IPS-15b (cell line): ENCODE data around the gene IL1R2.

Source experiments
- H3K27me3 ChIP-seq: one replicate; pipeline ENCODE4 v1.6.1; 2013; ENCODE audit warnings: low read length; ENCODE audit not compliant: control insufficient read depth, insufficient read depth
- H3K36me3 ChIP-seq: one replicate; pipeline ENCODE4 v1.6.1; 2013; ENCODE audit warnings: low read length; ENCODE audit not compliant: control insufficient read depth, insufficient read depth
- H3K4me1 ChIP-seq: one replicate; pipeline ENCODE4 v1.6.1; 2013; ENCODE audit warnings: mild to moderate bottlenecking, low read length; ENCODE audit not compliant: control insufficient read depth, insufficient read depth
- H3K4me3 ChIP-seq: one replicate; pipeline ENCODE4 v1.5.1; 2013; ENCODE audit warnings: low read depth, low read length
- H3K9ac ChIP-seq: one replicate; pipeline ENCODE4 v1.6.1; 2013; ENCODE audit warnings: low read depth, mild to moderate bottlenecking, low read length
- H3K9me3 ChIP-seq: one replicate; pipeline ENCODE4 v1.6.1; 2013; ENCODE audit warnings: mild to moderate bottlenecking, low read length; ENCODE audit not compliant: control insufficient read depth, insufficient read depth

The IL1R2 gene

GRCh38 chr2:101991721-101992145 lies at the start of gene IL1R2:
TSS of gene IL1R2 (plus strand) at chr2:101991960. CDS start at chr2:102008576, 16,616 bp downstream.
- H3K36me3 ChIP-seq, result no peaks in the 10 kb centered on the region
- H3K27me3 ChIP-seq, result no peaks in the 10 kb centered on the region
- H3K4me3 ChIP-seq, result no peak within 1 kb of the TSS
- no peaks in the 10 kb centered on the region for H3K9me3 ChIP-seq
- no peaks in the 10 kb centered on the region for H3K4me1 ChIP-seq
- H3K9ac ChIP-seq, result no peak within 1 kb of the TSS

DNA sequence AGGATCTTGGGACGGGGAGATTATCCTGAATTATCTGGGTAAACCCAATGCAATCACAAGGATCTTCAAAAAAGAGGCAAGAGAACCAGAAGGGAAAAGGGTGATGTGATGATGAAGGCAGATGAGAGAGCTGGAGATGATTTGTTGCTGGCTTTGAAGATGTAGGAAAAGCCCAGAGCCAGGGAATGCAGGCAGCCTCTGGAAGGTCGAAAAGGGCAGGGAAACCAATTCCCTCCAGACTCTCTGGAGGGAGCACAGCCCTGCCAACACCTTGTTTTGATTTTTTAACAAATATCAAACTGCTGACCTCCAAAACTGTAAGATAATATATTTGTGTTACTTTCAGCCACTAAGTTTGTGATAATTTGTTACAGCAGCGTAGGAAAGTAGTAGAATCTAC lies 48.9 kb upstream of the IL1R2 start:
- Histone ChIP-seq H3K4me3 (no peak overlapping the region), H3K36me3 (no peaks in the 10 kb centered on the region), H3K9ac (no peak overlapping the region), H3K27me3 (no peaks in the 10 kb centered on the region), H3K4me1 (no peaks in the 10 kb centered on the region), H3K9me3 (no peaks in the 10 kb centered on the region)

GRCh38 chr2:101946372-101947039 lies 45.3 kb upstream of the IL1R2 start:
- Histone ChIP-seq H3K27me3 (no peaks in the 10 kb centered on the region), H3K4me3 (no peak overlapping the region), H3K9me3 (no peaks in the 10 kb centered on the region), H3K36me3 (no peaks in the 10 kb centered on the region), H3K9ac (no peak overlapping the region), H3K4me1 (no peaks in the 10 kb centered on the region)

GRCh38 chr2:101947374-101947773 lies 44.4 kb upstream of the IL1R2 start:
- Histone ChIP-seq H3K4me1 (no peaks in the 10 kb centered on the region), H3K27me3 (no peaks in the 10 kb centered on the region), H3K36me3 (no peaks in the 10 kb centered on the region), H3K9me3 (no peaks in the 10 kb centered on the region), H3K4me3 (no peak overlapping the region), H3K9ac (no peak overlapping the region)

DNA sequence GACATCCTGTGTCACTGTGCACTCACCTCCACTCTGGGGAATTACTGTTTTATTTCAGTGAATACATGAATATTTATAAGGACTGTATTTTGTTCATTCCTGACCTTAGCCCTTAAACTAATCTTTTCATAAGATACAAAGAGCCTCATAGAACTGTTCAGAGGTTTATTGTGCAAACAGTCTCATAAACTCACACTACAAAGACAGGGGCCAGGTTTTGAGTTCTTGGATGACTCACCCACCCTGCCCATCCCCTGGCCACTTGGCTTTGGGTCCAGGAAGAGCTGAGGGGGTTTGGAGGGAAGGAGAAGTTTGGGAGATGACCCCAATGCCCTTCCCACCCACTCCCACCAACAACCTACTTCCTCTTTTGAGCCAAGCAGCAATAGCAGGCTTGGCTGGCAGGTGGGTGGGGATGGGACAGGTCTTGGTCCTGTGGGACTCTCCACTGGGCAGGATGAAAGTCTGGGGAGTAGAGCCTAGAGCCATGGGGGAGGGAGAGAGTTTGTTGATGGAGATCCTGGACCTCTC lies 43.1 kb upstream of the IL1R2 start:
- H3K27me3 ChIP-seq, result no peaks in the 10 kb centered on the region
- H3K36me3 ChIP-seq, result no peaks in the 10 kb centered on the region
- no peaks in the 10 kb centered on the region for H3K9me3 ChIP-seq
- H3K4me3 ChIP-seq, result no peak overlapping the region
- no peaks in the 10 kb centered on the region for H3K4me1 ChIP-seq
- no peak overlapping the region for H3K9ac ChIP-seq

DNA sequence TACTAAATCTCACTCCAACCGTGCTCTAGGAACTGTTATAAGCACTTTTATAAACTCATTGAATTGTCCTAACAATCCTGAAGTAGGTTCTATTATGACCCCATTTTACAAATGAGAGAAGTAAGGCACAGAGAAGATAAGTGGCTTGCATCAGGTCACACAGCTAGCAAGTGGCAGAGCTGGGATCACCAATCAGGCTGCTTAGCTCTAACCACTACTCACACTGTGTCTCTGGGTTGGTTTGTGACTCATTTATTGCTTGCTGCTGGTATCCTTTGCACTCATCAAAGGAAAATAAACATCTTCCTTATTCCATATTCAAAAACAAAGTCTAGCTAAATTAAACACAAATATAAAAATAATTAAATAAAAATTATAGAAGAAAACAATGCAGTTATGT lies 42.5 kb upstream of the IL1R2 start:
- H3K27me3 ChIP-seq, result no peaks in the 10 kb centered on the region
- H3K4me3 ChIP-seq, result no peak overlapping the region
- H3K9ac ChIP-seq, result no peak overlapping the region
- H3K4me1 ChIP-seq, result no peaks in the 10 kb centered on the region
- H3K36me3 ChIP-seq, result no peaks in the 10 kb centered on the region
- no peaks in the 10 kb centered on the region for H3K9me3 ChIP-seq

- Histone ChIP-seq H3K4me1 (no peaks in the 10 kb centered on the region), H3K9me3 (no peaks in the 10 kb centered on the region), H3K36me3 (no peaks in the 10 kb centered on the region), H3K9ac (no peak overlapping the region), H3K27me3 (no peaks in the 10 kb centered on the region), H3K4me3 (no peak overlapping the region)
Observed at GRCh38 chr2:101951296-101951695, 40.5 kb upstream of the IL1R2 start.

DNA sequence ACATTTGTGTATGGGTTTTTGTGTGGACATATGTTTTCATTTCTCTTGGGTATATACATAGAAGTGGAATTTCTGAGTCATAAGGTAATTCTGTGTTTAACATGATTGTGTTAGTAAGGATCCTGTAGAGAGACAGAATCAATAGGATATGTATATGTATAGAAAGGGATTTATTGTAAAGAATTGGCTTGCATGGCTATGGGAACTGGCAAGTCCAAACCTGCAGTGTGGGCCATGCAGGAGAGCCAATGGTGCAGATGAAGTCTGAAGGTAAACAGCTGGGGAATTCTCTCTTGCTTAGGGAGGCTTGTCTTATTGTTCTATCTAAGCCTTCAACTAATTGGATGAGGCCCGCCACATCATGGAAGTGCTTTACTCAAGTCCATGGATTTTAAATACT lies 39.2 kb upstream of the IL1R2 start:
- Histone ChIP-seq H3K36me3 (no peaks in the 10 kb centered on the region), H3K9me3 (peaks cover under 1% of the 10 kb centered on the region), H3K9ac (no peak overlapping the region), H3K4me3 (no peak overlapping the region), H3K27me3 (no peaks in the 10 kb centered on the region), H3K4me1 (no peaks in the 10 kb centered on the region)

- Histone ChIP-seq H3K9ac (no peak overlapping the region), H3K4me1 (no peaks in the 10 kb centered on the region), H3K27me3 (no peaks in the 10 kb centered on the region), H3K36me3 (no peaks in the 10 kb centered on the region), H3K4me3 (no peak overlapping the region), H3K9me3 (peaks cover 7% of the 10 kb centered on the region)
Observed at GRCh38 chr2:101956465-101957438, 35.0 kb upstream of the IL1R2 start.

DNA sequence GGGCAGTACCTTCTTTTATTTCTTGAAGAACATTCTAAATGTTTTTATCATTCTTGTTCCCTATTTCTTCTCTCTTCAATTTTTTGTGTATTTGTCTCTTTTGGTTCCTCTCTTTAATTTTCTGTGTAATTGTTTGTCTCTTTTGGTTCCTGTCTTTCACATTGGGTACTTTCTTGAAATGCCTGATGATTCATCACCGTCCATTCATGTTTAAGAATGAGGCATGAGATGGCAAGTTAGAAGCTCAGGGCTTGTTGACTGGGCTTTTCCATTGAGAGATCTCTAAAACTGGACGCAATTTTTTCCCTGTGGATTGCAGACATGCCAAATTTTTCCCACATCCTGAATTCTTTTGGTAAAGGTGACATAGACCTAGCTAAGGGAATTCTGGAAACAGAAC lies 33.7 kb upstream of the IL1R2 start:
- peaks cover 7% of the 10 kb centered on the region for H3K9me3 ChIP-seq
- H3K4me1 ChIP-seq, result no peaks in the 10 kb centered on the region
- H3K27me3 ChIP-seq, result no peaks in the 10 kb centered on the region
- H3K36me3 ChIP-seq, result no peaks in the 10 kb centered on the region
- no peak overlapping the region for H3K4me3 ChIP-seq
- no peak overlapping the region for H3K9ac ChIP-seq

DNA sequence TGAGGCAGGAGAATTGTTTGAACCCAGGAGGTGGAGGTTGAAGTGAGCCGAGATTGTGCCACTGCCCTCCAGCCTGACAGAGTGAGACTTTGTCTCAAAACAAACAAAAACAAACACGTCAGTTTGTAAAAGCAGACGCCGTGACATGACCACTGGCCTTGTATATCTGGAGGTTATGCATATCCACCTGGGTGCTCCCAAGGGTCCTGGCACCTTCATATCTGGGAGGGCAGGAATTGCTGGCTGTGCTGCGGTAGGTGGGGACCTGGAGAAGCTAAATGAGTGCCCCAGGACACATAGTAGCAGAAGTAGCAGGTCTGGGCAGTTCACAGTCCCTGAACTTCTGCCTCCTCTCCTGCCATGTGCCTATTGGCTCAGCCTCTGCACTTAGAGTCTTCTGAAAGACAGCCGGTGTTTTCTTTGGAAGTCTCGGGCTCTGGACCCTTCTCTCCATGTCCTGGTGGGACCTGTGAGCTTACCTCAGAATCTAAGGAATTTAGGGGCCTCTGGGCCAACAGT lies 30.9 kb upstream of the IL1R2 start:
- no peaks in the 10 kb centered on the region for H3K4me1 ChIP-seq
- peaks cover 7% of the 10 kb centered on the region for H3K9me3 ChIP-seq
- no peak overlapping the region for H3K4me3 ChIP-seq
- H3K27me3 ChIP-seq, result no peaks in the 10 kb centered on the region
- H3K36me3 ChIP-seq, result no peaks in the 10 kb centered on the region
- H3K9ac ChIP-seq, result no peak overlapping the region
